HUES64 (cell line): Measurements from ENCODE around the gene ZNF878. TPM values are rescaled to one million over a fixed set of nuclear protein-coding genes. Genes with fewer than 3 reads are reported as not detected.
A peak's percentile ranks its signal among the peaks of the same experiment; 100 is the strongest.
"Not testable (repeated sequence)": the region's sequence is repeated elsewhere in the genome, so short reads cannot be mapped to it uniquely, and the experiment has no call there.

Experiments used
- H3K27ac ChIP-seq: 2 replicates; pipeline ENCODE4 v1.7.0; 2013; ENCODE audit warnings: low read depth, low read length, inconsistent platforms
- H3K27me3 ChIP-seq: 2 replicates; pipeline ENCODE4 v1.6.1; 2013; ENCODE audit warnings: mild to moderate bottlenecking, low read length; ENCODE audit not compliant: insufficient read depth
- H3K36me3 ChIP-seq: 2 replicates; pipeline ENCODE4 v1.6.1; 2013; ENCODE audit warnings: mild to moderate bottlenecking, low read length; ENCODE audit not compliant: insufficient read depth
- H3K4me1 ChIP-seq: 2 replicates; pipeline ENCODE4 v1.6.1; 2013; ENCODE audit warnings: mild to moderate bottlenecking, low read length, moderate library complexity; ENCODE audit not compliant: insufficient read depth
- H3K4me3 ChIP-seq: 2 replicates; pipeline ENCODE4 v1.5.1; 2013; ENCODE audit warnings: mild to moderate bottlenecking, low read length, moderate library complexity
- H3K9ac ChIP-seq: 2 replicates; pipeline ENCODE4 v1.6.1; 2013; ENCODE audit warnings: mild to moderate bottlenecking, low read depth, low read length
- H3K9me3 ChIP-seq: 2 replicates; pipeline ENCODE4 v1.6.1; 2013; ENCODE audit warnings: low read depth, low read length; ENCODE audit not compliant: insufficient read depth
- WGBS: fragments of 150-250, 120-280 bp; methylation state at CpG from one replicate; pipeline ENCODE4 v1.1.7; 2013; ENCODE audit warnings: missing lambda C conversion rate; 5-methylcytosine and 5-hydroxymethylcytosine counted together
- polyA plus RNA-seq, 2 experiments: library from polyadenylated mRNA; stranded (reverse); fragments of 50-300 nt; gene quantifications; one replicate each; pipeline ENCODE4 v1.2.3, GENCODE V29; 2013

Gene ZNF878
- polyA plus RNA-seq (2013, experiment 1 of 2) = 4.3 TPM
- polyA plus RNA-seq (2013, experiment 2 of 2) = 4.4 TPM

DNA sequence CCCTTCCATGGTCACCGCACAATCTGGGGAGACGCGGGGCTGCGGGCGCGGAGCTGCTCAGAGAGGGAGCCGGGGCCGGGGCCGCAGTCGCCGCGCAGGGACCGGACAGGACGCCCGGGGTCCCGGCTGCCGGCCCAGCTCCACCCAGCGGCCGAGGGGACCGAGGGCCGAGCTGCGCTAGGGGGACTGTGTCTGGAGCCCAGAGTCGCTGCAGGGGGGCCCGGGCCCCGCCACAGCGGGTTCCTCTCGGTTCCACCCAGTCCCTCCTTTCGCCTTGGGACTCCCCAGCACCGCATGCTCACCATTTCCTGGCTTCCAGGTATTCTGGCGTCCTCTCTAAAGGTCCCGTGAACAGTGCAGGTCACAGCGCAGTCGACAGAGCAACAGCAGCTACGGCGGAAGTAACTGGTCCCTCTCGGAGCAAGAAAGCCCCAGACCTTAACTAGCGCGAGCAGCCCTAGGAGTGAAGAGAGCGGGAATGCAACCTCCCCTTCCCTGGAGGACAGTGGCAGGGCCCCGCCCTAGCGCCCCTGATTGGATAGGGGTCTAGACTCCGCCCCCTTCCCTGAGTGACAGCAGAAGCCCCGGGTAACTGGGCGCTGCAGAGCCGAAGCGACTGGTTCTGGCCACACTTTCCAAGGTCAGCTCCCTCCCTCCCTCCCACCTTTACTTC is at the start of gene ZNF878:
ZNF878 (minus strand) TSS at position 465 of the 673 bp plus-strand sequence; CDS start at position 305, 160 bp downstream.
- Histone ChIP-seq H3K9ac (peak within 1 kb of the TSS; percentile 85), H3K27me3 (peaks cover 9% of the 10 kb centered on the region)
- under 1% methylated on average over 46 of the region's 46 CpGs for WGBS

DNA sequence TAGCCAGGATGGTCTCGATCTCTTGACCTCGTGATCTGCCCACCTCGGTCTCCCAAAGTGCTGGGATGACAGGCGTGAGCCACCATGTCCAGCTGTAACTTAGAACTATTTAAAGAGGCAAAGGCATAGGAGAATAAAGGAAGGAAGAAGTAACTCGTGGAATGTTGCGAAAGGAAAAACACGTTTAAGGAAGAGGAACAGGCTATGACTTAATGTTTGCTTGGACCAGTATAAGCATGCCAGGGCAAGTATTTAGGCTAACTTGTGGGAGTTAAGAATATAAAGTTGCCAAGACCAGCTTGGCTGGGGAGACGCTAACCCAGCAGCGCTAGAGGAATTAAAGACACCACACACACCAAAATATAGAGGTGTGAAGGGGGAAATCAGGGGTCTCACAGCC is 45.3 kb upstream of the ZNF878 start:
- 96% methylated on average over 7 of the region's 9 CpGs for WGBS
- Histone ChIP-seq H3K27ac (no peak overlapping the region), H3K4me3 (no peak overlapping the region), H3K36me3 (peaks cover 62% of the 10 kb centered on the region), H3K9ac (no peak overlapping the region), H3K27me3 (no peaks in the 10 kb centered on the region), H3K4me1 (no peaks in the 10 kb centered on the region), H3K9me3 (peaks cover 42% of the 10 kb centered on the region)

More for the DNA sequence above, at the start of gene ZNF878:
- H3K4me1 ChIP-seq = peaks cover 8% of the 10 kb centered on the region; the same call in 1 of the 2 replicates
- H3K9me3 ChIP-seq = peaks cover 4% of the 10 kb centered on the region; the same call in 1 of the 2 replicates
- peak within 1 kb of the TSS; percentile 84; the same call in 1 of the 2 replicates for H3K27ac ChIP-seq
- peaks cover 5% of the 10 kb centered on the region for H3K36me3 ChIP-seq
- peak within 1 kb of the TSS; percentile 91 for H3K4me3 ChIP-seq

- H3K4me1 ChIP-seq = no peaks in the 10 kb centered on the region
- no peaks in the 10 kb centered on the region for H3K27me3 ChIP-seq
- peaks cover 38% of the 10 kb centered on the region for H3K9me3 ChIP-seq
- H3K4me3 ChIP-seq = no peak overlapping the region
- H3K27ac ChIP-seq = no peak overlapping the region
- 94% methylated on average over 4 of the region's 4 CpGs for WGBS
- peaks cover 59% of the 10 kb centered on the region for H3K36me3 ChIP-seq
- H3K9ac ChIP-seq = no peak overlapping the region
Observed at GRCh38 chr19:12095111-12095790, 42.5 kb upstream of the ZNF878 start.

GRCh38 chr19:12093777-12094176 is 41.0 kb upstream of the ZNF878 start:
- Histone ChIP-seq H3K9me3 (peaks cover 31% of the 10 kb centered on the region), H3K4me1 (no peaks in the 10 kb centered on the region), H3K27ac (no peak overlapping the region), H3K27me3 (no peaks in the 10 kb centered on the region), H3K36me3 (peaks cover 47% of the 10 kb centered on the region), H3K4me3 (peak overlapping the region; percentile 10; the same call in 1 of the 2 replicates), H3K9ac (no peak overlapping the region)
- WGBS = 95% methylated on average over 3 of the region's 3 CpGs

- 30% methylated on average over 10 of the region's 10 CpGs for WGBS
- Histone ChIP-seq H3K9ac (peak overlapping the region; percentile 96), H3K27ac (no peak overlapping the region)
Observed at GRCh38 chr19:12092956-12093355, 40.2 kb upstream of the ZNF878 start.

DNA sequence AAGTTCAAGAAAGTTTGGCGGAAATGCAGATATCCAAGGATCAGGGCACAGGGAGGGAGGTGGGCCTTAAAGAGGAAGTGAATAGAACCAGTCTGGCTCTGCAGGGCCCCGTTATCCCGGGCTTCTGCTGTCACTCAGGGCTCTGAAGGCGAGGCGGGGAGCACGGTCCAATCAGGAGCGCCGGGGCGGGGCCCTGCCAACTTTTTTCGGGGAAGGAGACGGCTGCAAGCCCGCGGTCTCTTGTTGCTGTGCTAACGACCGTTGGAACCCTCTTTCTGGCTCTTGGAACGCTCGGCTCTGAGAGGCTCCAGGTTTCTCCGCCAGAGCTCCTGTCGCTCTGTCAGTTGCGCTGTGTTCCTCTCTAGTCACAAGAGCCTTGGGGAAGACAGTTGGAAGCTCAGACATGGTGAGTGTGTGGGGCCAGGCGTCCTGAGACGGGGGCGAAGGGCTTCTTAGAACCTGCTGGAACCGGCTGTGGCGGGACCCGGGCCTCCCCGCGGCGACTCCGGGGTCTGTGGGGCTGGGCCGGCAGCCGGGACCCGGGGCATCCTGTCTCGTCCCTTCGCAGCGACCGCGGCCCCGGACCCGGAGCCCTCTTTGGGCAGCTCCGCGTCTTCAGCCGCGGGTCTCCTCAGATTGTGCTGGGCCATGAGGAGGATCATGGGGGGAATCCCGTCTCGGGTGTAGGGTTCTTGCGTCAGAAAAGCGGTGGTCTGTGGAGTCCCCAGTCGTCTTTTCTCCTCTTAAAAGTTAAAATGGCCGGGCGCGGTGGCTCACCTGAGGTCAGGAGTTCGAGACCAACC is 39.5 kb upstream of the ZNF878 start:
- Histone ChIP-seq H3K4me1 (no peaks in the 10 kb centered on the region), H3K36me3 (peaks cover 34% of the 10 kb centered on the region), H3K9ac (peak overlapping the region; percentile 96), H3K4me3 (peak overlapping the region; percentile 91), H3K27ac (peak overlapping the region; percentile 89), H3K27me3 (no peaks in the 10 kb centered on the region), H3K9me3 (peaks cover 20% of the 10 kb centered on the region; the same call in 1 of the 2 replicates)
- 2% methylated on average over 53 of the region's 53 CpGs for WGBS

More at GRCh38 chr19:12092956-12093355, 40.2 kb upstream of the ZNF878 start:
- H3K27me3 ChIP-seq = no peaks in the 10 kb centered on the region
- H3K36me3 ChIP-seq = peaks cover 40% of the 10 kb centered on the region
- H3K4me3 ChIP-seq = peak overlapping the region; percentile 91
- peaks cover 25% of the 10 kb centered on the region for H3K9me3 ChIP-seq
- H3K4me1 ChIP-seq = no peaks in the 10 kb centered on the region

DNA sequence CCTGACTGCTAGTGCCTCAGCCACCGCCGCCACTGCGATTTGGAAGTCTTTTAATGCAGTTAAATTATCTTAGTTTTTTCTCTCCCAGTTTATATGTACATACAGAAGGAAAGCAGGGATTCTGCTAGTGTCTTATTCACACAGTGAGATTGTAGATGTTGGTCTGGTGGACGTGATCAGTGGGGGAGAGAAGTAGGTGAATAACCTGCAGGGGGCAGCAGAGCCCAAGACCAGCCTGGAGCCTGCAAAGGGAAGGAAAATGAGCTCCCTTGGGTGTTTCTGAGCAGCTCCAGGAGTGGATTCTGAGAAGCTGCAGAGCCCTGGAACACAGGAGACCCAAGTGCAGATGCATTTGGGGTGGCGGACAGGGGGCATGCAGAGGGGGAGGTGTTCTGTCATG is 38.0 kb upstream of the ZNF878 start:
- Histone ChIP-seq H3K36me3 (peaks cover 19% of the 10 kb centered on the region), H3K4me3 (no peak overlapping the region), H3K4me1 (no peaks in the 10 kb centered on the region), H3K9ac (no peak overlapping the region), H3K27me3 (no peaks in the 10 kb centered on the region), H3K9me3 (peaks cover 11% of the 10 kb centered on the region; the same call in 1 of the 2 replicates), H3K27ac (no peak overlapping the region)
- WGBS = 78% methylated on average over 5 of the region's 5 CpGs

DNA sequence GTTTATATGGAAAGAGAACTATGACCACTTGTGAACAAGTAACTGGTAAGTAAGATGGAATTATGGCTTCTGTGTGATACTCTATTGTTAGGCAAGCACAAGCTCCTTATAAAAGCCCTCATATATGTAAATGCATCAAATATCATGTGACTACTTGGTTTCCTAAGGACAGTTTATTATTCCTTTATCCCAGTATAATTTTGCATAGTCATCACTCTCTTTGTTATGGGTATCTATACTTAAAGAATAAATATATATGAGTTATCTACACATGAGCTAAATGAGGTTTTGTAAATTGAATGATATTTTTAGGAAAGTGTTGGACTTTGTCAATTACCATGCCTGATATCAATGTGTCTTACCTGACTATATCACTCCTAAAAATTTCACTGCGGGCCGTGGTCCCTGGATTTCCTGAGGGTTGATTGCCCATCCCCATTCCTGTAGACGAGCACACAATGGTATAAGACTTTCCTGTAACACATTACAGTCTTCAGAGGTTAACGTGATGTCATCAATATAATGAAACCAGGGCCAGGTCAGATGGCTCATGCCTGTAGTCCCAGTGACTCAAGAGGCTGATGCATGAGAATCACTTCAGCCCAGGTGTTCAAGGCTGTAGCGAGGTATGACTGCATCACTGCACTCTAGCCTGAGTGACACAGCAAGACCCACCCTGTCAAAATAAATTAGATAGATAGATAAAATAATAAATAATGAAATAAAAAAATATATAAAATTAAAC is 32.5 kb upstream of the ZNF878 start:
- WGBS = 95% methylated on average over 5 of the region's 5 CpGs
- H3K36me3 ChIP-seq = 0 out of 2 replicates have a peak, but pooled peaks cover 2% of the 10 kb centered on the region
- no peaks in the 10 kb centered on the region for H3K27me3 ChIP-seq
- peaks cover 26% of the 10 kb centered on the region for H3K9me3 ChIP-seq
- H3K4me3 ChIP-seq = no peak overlapping the region
- H3K4me1 ChIP-seq = no peaks in the 10 kb centered on the region
- no peak overlapping the region for H3K9ac ChIP-seq
- H3K27ac ChIP-seq = no peak overlapping the region

DNA sequence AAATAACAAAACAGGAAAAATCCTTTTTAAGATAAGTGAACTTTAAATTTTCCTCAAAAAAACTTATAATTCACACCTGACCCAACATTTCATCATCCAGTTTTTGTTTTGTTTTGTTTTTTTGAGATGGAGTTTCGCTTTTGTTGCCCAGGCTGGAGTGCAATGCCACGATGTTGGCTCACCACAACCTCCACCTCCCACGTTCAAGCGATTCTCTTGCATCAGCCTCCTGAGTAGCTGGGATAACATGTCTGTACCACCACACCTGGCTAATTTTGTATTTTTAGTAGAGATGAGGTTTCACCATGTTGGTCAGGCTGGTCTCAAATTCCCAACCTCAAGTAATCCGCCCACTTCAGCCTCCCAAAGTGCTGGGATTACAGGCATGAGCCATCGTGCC is 30.6 kb upstream of the ZNF878 start:
- WGBS = 94% methylated on average over 5 of the region's 6 CpGs
- not testable (repeated sequence) for H3K9ac ChIP-seq, H3K27ac ChIP-seq, H3K4me3 ChIP-seq, H3K4me1 ChIP-seq, H3K27me3 ChIP-seq
- Histone ChIP-seq H3K36me3 (peaks cover 11% of the 10 kb centered on the region), H3K9me3 (peaks cover 40% of the 10 kb centered on the region)

DNA sequence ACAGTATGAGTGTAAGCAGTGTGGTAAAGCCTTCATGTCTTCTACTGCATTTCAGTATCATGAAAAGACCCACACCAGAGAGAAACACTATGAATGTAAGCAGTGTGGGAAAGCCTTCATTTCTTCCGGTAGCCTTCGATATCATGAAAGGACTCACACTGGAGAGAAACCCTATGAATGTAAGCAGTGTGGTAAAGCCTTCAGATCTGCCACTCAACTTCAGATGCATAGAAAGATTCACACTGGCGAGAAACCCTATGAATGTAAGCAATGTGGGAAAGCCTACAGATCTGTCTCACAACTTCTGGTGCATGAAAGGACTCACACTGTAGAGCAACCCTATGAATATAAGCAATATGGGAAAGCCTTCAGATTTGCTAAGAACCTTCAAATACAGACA is 24.6 kb upstream of the ZNF878 start:
- Histone ChIP-seq H3K4me3 (peak overlapping the region; percentile 9), H3K36me3 (peaks cover 63% of the 10 kb centered on the region), H3K4me1 (no peaks in the 10 kb centered on the region), H3K27ac (no peak overlapping the region), H3K9me3 (peaks cover 89% of the 10 kb centered on the region), H3K9ac (no peak overlapping the region), H3K27me3 (no peaks in the 10 kb centered on the region)
- 97% methylated on average over 3 of the region's 3 CpGs for WGBS
